SK-N-MC (cell line): ENCODE measurements around the gene ABCA7.

Experiments
- EZH2 ChIP-seq: fragments of 200-600 bp; sonication (generic); IDR thresholded peaks from one replicate; pipeline ENCODE4 v1.6.1; 2017; ENCODE audit warnings: antibody characterized with exemption
- POLR2AphosphoS5 ChIP-seq: IDR thresholded peaks from 2 replicates; pipeline ENCODE4 v1.6.1; 2012; ENCODE audit warnings: mild to moderate bottlenecking, low read depth, low read length, borderline replicate concordance

DNA sequence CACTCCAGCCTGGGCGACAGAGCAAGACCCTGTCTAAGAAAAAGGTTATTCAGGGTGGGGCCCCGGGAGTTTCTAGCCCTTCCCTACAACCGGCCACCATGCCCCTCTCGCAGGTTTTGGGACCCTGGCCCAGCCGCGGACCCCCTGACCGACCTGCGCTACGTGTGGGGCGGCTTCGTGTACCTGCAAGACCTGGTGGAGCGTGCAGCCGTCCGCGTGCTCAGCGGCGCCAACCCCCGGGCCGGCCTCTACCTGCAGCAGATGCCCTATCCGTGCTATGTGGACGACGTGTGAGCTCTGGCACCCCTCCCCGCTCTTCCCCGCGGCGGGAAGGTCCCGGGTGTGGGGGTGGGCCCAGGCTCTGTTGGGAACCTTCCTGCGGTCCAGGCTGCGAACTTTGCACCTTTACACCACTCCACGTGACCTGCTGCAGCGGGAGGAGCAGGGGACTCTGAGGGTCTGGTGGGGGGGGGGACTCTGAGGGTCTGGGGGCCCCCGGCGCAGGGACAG, 6.3 kb downstream of the ABCA7 start:
- TF ChIP-seq POLR2AphosphoS5 (no peak), EZH2 (no peak)
